WERI-Rb-1 (cell line): ENCODE results near the gene PKIB.
"Not testable (repeated sequence)": the region's sequence is repeated elsewhere in the genome, so short reads cannot be mapped to it uniquely, and the experiment has no call there.

Source experiments
- DNase-seq: peaks from one replicate; pipeline ENCODE4 v3.0.0-alpha.2; 2020
- H3K27ac ChIP-seq: fragments of 250-450 bp; sonication (Bioruptor Pico); 2 replicates; pipeline ENCODE4 v1.5.1; 2020; ENCODE audit warnings: mild to moderate bottlenecking, moderate library complexity
- H3K27me3 ChIP-seq: fragments of 250-450 bp; sonication (Bioruptor Pico); 2 replicates; pipeline ENCODE4 v1.5.1; 2021; ENCODE audit warnings: mild to moderate bottlenecking, low read depth, moderate library complexity; ENCODE audit not compliant: insufficient read depth, severe bottlenecking
- H3K36me3 ChIP-seq: fragments of 250-450 bp; sonication (Bioruptor Pico); 2 replicates; pipeline ENCODE4 v1.5.1; 2020; ENCODE audit warnings: mild to moderate bottlenecking, moderate library complexity
- H3K4me3 ChIP-seq: 2 replicates; pipeline ENCODE4 v1.5.1; 2011; ENCODE audit warnings: low read depth, mild to moderate bottlenecking, control low read depth, low read length
- H3K9me3 ChIP-seq: fragments of 250-450 bp; sonication (Bioruptor Pico); 2 replicates; pipeline ENCODE4 v1.5.1; 2021; ENCODE audit warnings: mild to moderate bottlenecking, moderate library complexity; ENCODE audit not compliant: severe bottlenecking
- CTCF ChIP-seq: IDR thresholded peaks from 2 replicates; pipeline ENCODE4 v1.5.1; 2011; ENCODE audit warnings: low read depth, mild to moderate bottlenecking, control low read depth, inconsistent platforms, low read length

PKIB gene

GRCh38 chr6:122736616-122737015 is 126.4 kb downstream of the PKIB start:
- no peak for DNase-seq
- no peak overlapping the region for H3K4me3 ChIP-seq
- H3K27ac ChIP-seq: no peak overlapping the region
- H3K27me3 ChIP-seq: no peaks in the 10 kb centered on the region
- TF ChIP-seq CTCF: no peak
- no peaks in the 10 kb centered on the region for H3K36me3 ChIP-seq
- H3K9me3 ChIP-seq: no peaks in the 10 kb centered on the region

GRCh38 chr6:122740091-122740490 is 129.9 kb downstream of the PKIB start:
- no peak for DNase-seq
- H3K4me3 ChIP-seq: no peak overlapping the region
- H3K9me3 ChIP-seq: no peaks in the 10 kb centered on the region
- no peak overlapping the region for H3K27ac ChIP-seq
- no peaks in the 10 kb centered on the region for H3K36me3 ChIP-seq
- no peaks in the 10 kb centered on the region for H3K27me3 ChIP-seq
- TF ChIP-seq CTCF: no peak

GRCh38 chr6:122740936-122741335 is 130.7 kb downstream of the PKIB start:
- no peak overlapping the region for H3K27ac ChIP-seq
- no peaks in the 10 kb centered on the region for H3K27me3 ChIP-seq
- DNase-seq: no peak
- H3K9me3 ChIP-seq: no peaks in the 10 kb centered on the region
- no peak overlapping the region for H3K4me3 ChIP-seq
- H3K36me3 ChIP-seq: no peaks in the 10 kb centered on the region
- TF ChIP-seq CTCF: no peak

- TF ChIP-seq CTCF: peak; percentile 32; the same call in 1 of the 2 replicates
These were observed 134.0 kb downstream of the PKIB start for GRCh38 chr6:122744247-122744646.

GRCh38 chr6:122744856-122745255 is 134.7 kb downstream of the PKIB start:
- not testable (repeated sequence) for H3K9me3 ChIP-seq, H3K27me3 ChIP-seq, H3K4me3 ChIP-seq, H3K27ac ChIP-seq, H3K36me3 ChIP-seq, DNase-seq

More at GRCh38 chr6:122744247-122744646, 134.0 kb downstream of the PKIB start:
- not testable (repeated sequence) for H3K9me3 ChIP-seq, DNase-seq, H3K4me3 ChIP-seq, H3K27me3 ChIP-seq, H3K36me3 ChIP-seq, H3K27ac ChIP-seq

- Histone ChIP-seq H3K4me3 (no peak overlapping the region), H3K36me3 (no peaks in the 10 kb centered on the region), H3K27me3 (no peaks in the 10 kb centered on the region), H3K9me3 (no peaks in the 10 kb centered on the region), H3K27ac (no peak overlapping the region)
- TF ChIP-seq CTCF: no peak
- no peak for DNase-seq
These were observed 136.5 kb downstream of the PKIB start for GRCh38 chr6:122746688-122747087.
